Mesendoderm (in vitro differentiated cells): Measurements from ENCODE around the gene THAP7.

Experiments
- DNase-seq: peaks from one replicate; pipeline ENCODE4 v3.0.0; 2013
- H2AK5ac ChIP-seq: 2 replicates; pipeline ENCODE4 v1.6.1; 2013; ENCODE audit warnings: low read length, inconsistent platforms
- H2BK120ac ChIP-seq: 2 replicates; pipeline ENCODE4 v1.6.1; 2013; ENCODE audit warnings: low read depth, mild to moderate bottlenecking, low read length, moderate library complexity, mixed read lengths
- H2BK15ac ChIP-seq: replicated peaks from 2 replicates; pipeline ENCODE4 v1.6.1; 2013; ENCODE audit warnings: low read depth, mild to moderate bottlenecking, moderate library complexity
- H2BK5ac ChIP-seq: 2 replicates; pipeline ENCODE4 v1.6.1; 2013; ENCODE audit warnings: low read length, inconsistent platforms
- H3K18ac ChIP-seq: 2 replicates; pipeline ENCODE4 v1.6.1; 2013; ENCODE audit warnings: mild to moderate bottlenecking, low read length, mixed read lengths
- H3K23ac ChIP-seq: one replicate; pipeline ENCODE4 v1.6.1; 2013; ENCODE audit warnings: low read length
- H3K27ac ChIP-seq: 2 replicates; pipeline ENCODE4 v1.5.1; 2013; ENCODE audit warnings: low read depth, mild to moderate bottlenecking, inconsistent platforms, low read length, moderate library complexity
- H3K27me3 ChIP-seq: 2 replicates; pipeline ENCODE4 v1.6.1; 2013; ENCODE audit warnings: low read length, control low read depth, mild to moderate bottlenecking, inconsistent platforms; ENCODE audit not compliant: insufficient read depth, poor library complexity
- H3K36me3 ChIP-seq: 2 replicates; pipeline ENCODE4 v1.6.1; 2013; ENCODE audit warnings: low read length, inconsistent platforms; ENCODE audit not compliant: control insufficient read depth, insufficient read depth
- H3K4ac ChIP-seq: one replicate; pipeline ENCODE4 v1.6.1; 2013; ENCODE audit warnings: low read depth, mild to moderate bottlenecking, low read length, moderate library complexity
- H3K4me1 ChIP-seq: 2 replicates; pipeline ENCODE4 v1.6.1; 2013; ENCODE audit warnings: low read depth, low read length, inconsistent platforms; ENCODE audit not compliant: control insufficient read depth
- H3K4me2 ChIP-seq: 2 replicates; pipeline ENCODE4 v1.6.1; 2013; ENCODE audit warnings: low read length
- H3K4me3 ChIP-seq: 2 replicates; pipeline ENCODE4 v1.5.1; 2013; ENCODE audit warnings: mild to moderate bottlenecking, low read length
- H3K56ac ChIP-seq: one replicate; pipeline ENCODE4 v1.6.1; 2013; ENCODE audit warnings: low read length
- H3K79me1 ChIP-seq: 2 replicates; pipeline ENCODE4 v1.6.1; 2013; ENCODE audit warnings: low read length, inconsistent platforms
- H3K79me2 ChIP-seq: 2 replicates; pipeline ENCODE4 v1.6.1; 2013; ENCODE audit warnings: mild to moderate bottlenecking, low read length; ENCODE audit not compliant: control insufficient read depth, insufficient read depth
- H3K9ac ChIP-seq: 2 replicates; pipeline ENCODE4 v1.6.1; 2013; ENCODE audit warnings: low read length, inconsistent platforms
- H4K5ac ChIP-seq: one replicate; pipeline ENCODE4 v1.6.1; 2013; ENCODE audit warnings: low read length
- H4K8ac ChIP-seq: one replicate; pipeline ENCODE4 v1.6.1; 2013; ENCODE audit warnings: low read depth, mild to moderate bottlenecking, control low read depth, low read length, moderate library complexity
- WGBS: extraction: QIAGEN DNeasy Blood & Tissue Kit; methylation state at CpG from one replicate; pipeline ENCODE4 v1.1.7; 2013; ENCODE audit warnings: low lambda C conversion rate, missing lambda C conversion rate; ENCODE audit not compliant: insufficient coverage; ENCODE audit errors: extremely low coverage; 5-methylcytosine and 5-hydroxymethylcytosine counted together

The THAP7 gene

GRCh38 chr22:21014726-21015465 lies 13.0 kb upstream of the THAP7 start, which contains the start of gene P2RX6:
Gene P2RX6, plus strand, starts transcription at chr22:21015165. Its CDS starts 10 bp downstream, at chr22:21015175.
- Histone ChIP-seq H2BK120ac (no peak within 1 kb of the TSS), H2BK15ac (no peak within 1 kb of the TSS), H4K8ac (no peak within 1 kb of the TSS), H3K4me1 (peaks cover 5% of the 10 kb centered on the region), H2AK5ac (no peak within 1 kb of the TSS), H3K56ac (peak within 1 kb of the TSS; percentile 91), H4K5ac (no peak within 1 kb of the TSS), H3K23ac (no peak within 1 kb of the TSS), H3K4me2 (peak within 1 kb of the TSS; percentile 77), H3K79me1 (peaks cover 2% of the 10 kb centered on the region), H3K27me3 (no peaks in the 10 kb centered on the region), H3K36me3 (no peaks in the 10 kb centered on the region), H3K27ac (peak within 1 kb of the TSS; percentile 68), H3K9ac (peak within 1 kb of the TSS; percentile 77), H3K18ac (peak within 1 kb of the TSS; percentile 62), H2BK5ac (peak within 1 kb of the TSS; percentile 81), H3K79me2 (no peaks in the 10 kb centered on the region), H3K4me3 (no peak within 1 kb of the TSS), H3K4ac (no peak within 1 kb of the TSS)
- no CpG with 5 or more reads among the region's 12 CpGs for WGBS
- peak; percentile 90 for DNase-seq

- Histone ChIP-seq H3K4ac (no peak overlapping the region), H3K9ac (peak overlapping the region; percentile 77), H3K56ac (peak overlapping the region; percentile 91), H3K27me3 (no peaks in the 10 kb centered on the region), H3K36me3 (no peaks in the 10 kb centered on the region), H3K4me1 (peaks cover 5% of the 10 kb centered on the region), H3K79me1 (peaks cover 2% of the 10 kb centered on the region), H2BK5ac (no peak overlapping the region), H3K4me2 (peak overlapping the region; percentile 77), H3K4me3 (no peak overlapping the region), H2BK120ac (no peak overlapping the region), H2BK15ac (no peak overlapping the region), H3K27ac (peak overlapping the region; percentile 3), H2AK5ac (no peak overlapping the region), H4K8ac (no peak overlapping the region), H4K5ac (no peak overlapping the region), H3K23ac (no peak overlapping the region), H3K79me2 (no peaks in the 10 kb centered on the region), H3K18ac (no peak overlapping the region)
- WGBS: no CpG with 5 or more reads among the region's 40 CpGs
- DNase-seq: peak; percentile 98
These were observed 12.3 kb upstream of the THAP7 start for GRCh38 chr22:21014202-21014725.

GRCh38 chr22:21013657-21014201 lies 11.8 kb upstream of the THAP7 start:
- peak overlapping the region; percentile 77 for H3K9ac ChIP-seq
- no peak overlapping the region for H2AK5ac ChIP-seq
- H3K79me2 ChIP-seq: no peaks in the 10 kb centered on the region
- DNase-seq: no peak
- peak overlapping the region; percentile 37 for H3K4me3 ChIP-seq
- H4K8ac ChIP-seq: no peak overlapping the region
- no peak overlapping the region for H2BK120ac ChIP-seq
- no CpG with 5 or more reads among the region's 24 CpGs for WGBS
- no peaks in the 10 kb centered on the region for H3K27me3 ChIP-seq
- H2BK5ac ChIP-seq: peak overlapping the region; percentile 81
- H3K56ac ChIP-seq: peak overlapping the region; percentile 91
- peaks cover 5% of the 10 kb centered on the region for H3K4me1 ChIP-seq
- H3K4ac ChIP-seq: peak overlapping the region; percentile 46
- peak overlapping the region; percentile 77 for H3K4me2 ChIP-seq
- no peak overlapping the region for H3K23ac ChIP-seq
- H2BK15ac ChIP-seq: no peak overlapping the region
- no peak overlapping the region for H4K5ac ChIP-seq
- peak overlapping the region; percentile 68 for H3K27ac ChIP-seq
- H3K36me3 ChIP-seq: no peaks in the 10 kb centered on the region
- H3K18ac ChIP-seq: peak overlapping the region; percentile 62
- peaks cover 2% of the 10 kb centered on the region for H3K79me1 ChIP-seq

GRCh38 chr22:21012446-21013407 lies 10.8 kb upstream of the THAP7 start:
- Histone ChIP-seq H2AK5ac (no peak overlapping the region), H3K36me3 (no peaks in the 10 kb centered on the region)

GRCh38 chr22:21010426-21011113 lies 8.7 kb upstream of the THAP7 start:
- Histone ChIP-seq H2BK5ac (no peak overlapping the region), H3K4ac (no peak overlapping the region), H4K5ac (no peak overlapping the region), H4K8ac (no peak overlapping the region), H3K27ac (no peak overlapping the region), H3K79me2 (no peaks in the 10 kb centered on the region), H3K4me1 (peaks cover 3% of the 10 kb centered on the region), H2BK120ac (no peak overlapping the region), H2BK15ac (no peak overlapping the region), H2AK5ac (no peak overlapping the region), H3K4me2 (no peak overlapping the region), H3K36me3 (no peaks in the 10 kb centered on the region), H3K27me3 (no peaks in the 10 kb centered on the region), H3K18ac (no peak overlapping the region), H3K56ac (no peak overlapping the region), H3K79me1 (peaks cover 2% of the 10 kb centered on the region), H3K4me3 (no peak overlapping the region), H3K9ac (no peak overlapping the region), H3K23ac (no peak overlapping the region)
- no CpG with 5 or more reads among the region's 3 CpGs for WGBS
- no peak for DNase-seq

More at GRCh38 chr22:21012446-21013407, 10.8 kb upstream of the THAP7 start:
- no peak overlapping the region for H3K18ac ChIP-seq
- H3K4ac ChIP-seq: no peak overlapping the region
- no peak overlapping the region for H4K8ac ChIP-seq
- H3K27ac ChIP-seq: no peak overlapping the region
- DNase-seq: no peak
- H3K79me2 ChIP-seq: no peaks in the 10 kb centered on the region
- H3K23ac ChIP-seq: peak overlapping the region; percentile 66
- H3K56ac ChIP-seq: peak overlapping the region; percentile 15
- no peaks in the 10 kb centered on the region for H3K27me3 ChIP-seq
- no peak overlapping the region for H2BK5ac ChIP-seq
- no peak overlapping the region for H2BK15ac ChIP-seq
- peaks cover 5% of the 10 kb centered on the region for H3K4me1 ChIP-seq
- no CpG with 5 or more reads among the region's 14 CpGs for WGBS
- no peak overlapping the region for H3K4me2 ChIP-seq
- H2BK120ac ChIP-seq: no peak overlapping the region
- H3K9ac ChIP-seq: no peak overlapping the region
- H4K5ac ChIP-seq: no peak overlapping the region
- H3K4me3 ChIP-seq: no peak overlapping the region
- peaks cover 2% of the 10 kb centered on the region for H3K79me1 ChIP-seq
